Measurements from ENCODE around the gene CSNK1E. TPM values are rescaled to one million over a fixed set of nuclear protein-coding genes. Genes with fewer than 3 reads are reported as not detected.
A peak's percentile ranks its signal among the peaks of the same experiment; 100 is the strongest.

Gene CSNK1E
- total RNA-seq, 1 donor from 2014 or later = 138 TPM

- DNase-seq (ENCODE audit: low spot score) = no peak
These were observed 34.8 kb downstream of the CSNK1E start for GRCh38 chr22:38282397-38282796.

DNA sequence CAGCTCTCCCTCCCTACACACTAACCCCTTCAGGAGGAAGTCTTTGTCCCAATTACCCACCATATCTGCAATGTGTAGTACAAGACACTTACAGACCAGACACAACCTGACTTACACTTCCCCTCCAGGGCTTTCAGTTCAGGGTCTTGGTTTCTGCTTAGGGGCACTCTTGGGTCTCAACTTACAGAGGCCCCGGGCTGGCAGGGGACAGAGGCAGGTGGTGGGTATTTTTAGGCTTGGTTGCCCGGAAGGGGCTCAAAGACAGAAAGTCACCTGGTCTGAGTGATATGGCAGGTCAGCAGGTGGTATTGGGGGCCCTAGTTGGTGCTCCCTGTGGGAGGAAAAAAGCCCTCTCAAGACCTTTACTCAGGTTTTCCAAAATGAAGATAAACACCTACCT lies 41.1 kb downstream of the CSNK1E start:
- no peak for DNase-seq (ENCODE audit: low spot score)

DNA sequence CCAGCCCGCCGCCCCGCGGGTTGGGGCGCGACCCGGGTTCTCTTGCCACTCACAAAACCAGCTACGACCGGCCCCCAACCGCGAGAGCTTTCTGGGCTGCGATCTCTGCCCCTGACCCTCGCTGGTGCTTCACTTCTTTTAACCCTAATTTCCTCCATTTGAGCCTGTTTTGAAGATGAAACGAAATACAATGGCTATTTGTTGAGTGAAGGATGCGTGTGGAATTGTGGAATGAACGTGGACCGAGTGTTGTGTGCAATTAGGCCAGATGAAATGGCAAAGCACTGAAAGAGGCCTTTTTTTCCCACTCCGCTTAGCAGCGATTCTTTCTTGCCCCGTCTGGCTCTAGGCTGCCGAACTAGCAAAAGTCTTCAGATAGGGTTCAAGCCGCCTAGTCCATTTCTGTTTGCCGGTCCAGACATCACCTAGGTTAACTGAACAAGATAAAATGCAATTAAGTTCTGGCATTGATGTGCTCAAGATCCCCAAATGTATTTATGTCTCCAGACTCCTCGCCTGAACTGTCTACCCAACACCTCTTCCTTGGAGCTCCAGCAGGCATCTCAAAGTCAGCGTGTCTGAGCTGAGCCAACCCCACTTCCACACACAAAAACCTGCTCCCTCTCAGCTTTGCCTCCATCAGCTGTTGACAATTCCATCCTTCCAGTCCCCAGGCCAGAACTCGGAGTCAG lies 44.0 kb downstream of the CSNK1E start:
- no peak for DNase-seq (ENCODE audit: low spot score)

- DNase-seq (ENCODE audit: low spot score) = peak; percentile 95
These were observed 44.7 kb downstream of the CSNK1E start, which contains the start of gene TMEM184B for GRCh38 chr22:38272373-38273134. Gene TMEM184B (minus strand): TSS chr22:38273010. CDS start chr22:38247961, 25,049 bp downstream.

GRCh38 chr22:38271927-38272372 lies 45.3 kb downstream of the CSNK1E start:
- no peak for DNase-seq (ENCODE audit: low spot score)

- no peak for DNase-seq (ENCODE audit: low spot score)
These were observed 46.1 kb downstream of the CSNK1E start for GRCh38 chr22:38271101-38271500.

DNA sequence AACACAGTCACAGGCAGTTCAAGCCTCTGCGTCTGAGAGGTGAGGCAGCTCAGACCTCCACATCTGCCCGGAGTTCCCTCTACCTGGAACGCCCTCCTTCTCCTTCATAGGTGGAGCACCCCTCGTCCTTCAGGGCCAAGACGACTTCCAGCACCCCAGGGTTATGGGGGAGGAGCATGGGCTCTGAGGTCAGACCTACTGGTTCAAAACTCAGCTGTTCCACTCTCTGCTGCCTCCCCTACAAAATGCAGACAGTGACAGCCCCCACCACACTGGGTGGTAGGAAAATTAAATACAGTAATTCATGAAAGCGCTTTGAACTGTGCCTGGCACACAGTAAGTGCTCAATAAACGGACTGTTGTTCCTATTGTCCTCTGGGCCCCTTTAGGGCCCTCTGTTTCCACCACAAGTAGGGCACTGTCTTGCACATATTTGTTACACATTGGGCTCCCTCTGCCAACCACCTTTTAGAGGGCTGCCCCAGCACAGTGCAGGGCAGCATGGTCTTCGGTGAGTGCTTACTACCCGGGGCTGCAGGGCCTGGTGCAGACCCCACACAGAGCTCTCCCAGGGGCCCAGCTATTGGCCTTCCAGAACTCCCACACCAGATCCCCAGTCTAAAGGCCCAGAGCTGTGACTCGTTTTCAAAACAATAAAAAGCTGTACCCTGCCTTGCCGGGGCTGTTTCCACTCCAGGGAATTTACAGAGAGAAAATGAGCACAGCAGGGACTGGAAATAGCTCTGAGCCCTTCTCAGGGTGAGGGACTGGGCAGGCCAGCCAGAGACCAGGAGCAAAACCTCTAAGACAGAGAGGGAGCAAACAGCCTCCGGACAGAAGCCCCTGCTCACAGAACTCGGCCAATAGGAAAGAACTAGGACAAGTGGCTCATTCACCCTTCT lies 46.9 kb downstream of the CSNK1E start:
- DNase-seq (ENCODE audit: low spot score) = no peak

DNA sequence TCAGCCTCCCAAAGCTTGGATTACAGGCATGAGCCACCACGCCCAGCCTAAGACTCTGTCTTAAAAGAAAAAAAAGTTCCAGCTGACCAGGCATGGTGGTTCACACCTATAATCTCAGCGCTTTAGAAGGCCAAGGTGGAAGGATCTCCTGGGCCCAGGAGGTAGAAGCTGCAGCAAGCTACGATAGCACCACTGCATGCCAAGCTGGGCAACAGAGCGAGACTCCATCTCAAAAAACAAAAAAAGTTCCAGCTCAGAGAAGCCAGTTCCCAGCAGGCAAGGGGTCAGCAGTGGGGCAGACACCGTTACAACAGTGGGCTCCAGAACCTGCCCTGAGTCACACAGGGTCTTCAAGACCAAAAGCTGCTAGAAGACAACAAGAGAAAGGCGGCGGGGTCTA lies 47.8 kb downstream of the CSNK1E start:
- no peak for DNase-seq (ENCODE audit: low spot score)

- no peak for DNase-seq (ENCODE audit: low spot score)
These were observed 50.1 kb downstream of the CSNK1E start for GRCh38 chr22:38267086-38267485.

- no peak for DNase-seq (ENCODE audit: low spot score)
These were observed 51.1 kb downstream of the CSNK1E start for GRCh38 chr22:38266120-38266519.

DNA sequence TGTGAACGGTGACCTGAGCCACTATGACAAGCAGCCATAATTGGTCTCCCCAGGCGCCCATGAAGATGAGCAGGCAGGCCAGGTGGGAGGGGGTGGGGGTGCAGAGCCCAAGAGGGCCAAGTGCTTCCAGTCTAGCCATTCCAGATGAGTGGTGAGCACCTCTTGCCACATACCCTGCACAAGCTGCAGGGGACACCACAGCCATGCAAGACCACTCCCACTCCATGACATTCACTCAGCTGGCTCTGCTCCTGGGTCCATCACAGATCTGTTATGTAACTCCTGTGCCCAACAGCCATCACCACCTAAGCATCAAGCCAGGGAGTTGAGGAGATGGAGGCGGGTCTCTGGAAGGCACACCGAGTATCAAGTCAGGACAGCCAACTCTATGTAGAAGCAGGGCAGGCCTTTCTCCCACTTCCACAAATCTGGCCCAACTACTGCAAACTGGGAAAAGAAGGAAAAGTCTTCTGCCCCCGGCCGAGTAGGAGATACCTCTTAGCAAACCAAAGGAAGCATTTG lies 52.9 kb downstream of the CSNK1E start:
- no peak for DNase-seq (ENCODE audit: low spot score)

DNA sequence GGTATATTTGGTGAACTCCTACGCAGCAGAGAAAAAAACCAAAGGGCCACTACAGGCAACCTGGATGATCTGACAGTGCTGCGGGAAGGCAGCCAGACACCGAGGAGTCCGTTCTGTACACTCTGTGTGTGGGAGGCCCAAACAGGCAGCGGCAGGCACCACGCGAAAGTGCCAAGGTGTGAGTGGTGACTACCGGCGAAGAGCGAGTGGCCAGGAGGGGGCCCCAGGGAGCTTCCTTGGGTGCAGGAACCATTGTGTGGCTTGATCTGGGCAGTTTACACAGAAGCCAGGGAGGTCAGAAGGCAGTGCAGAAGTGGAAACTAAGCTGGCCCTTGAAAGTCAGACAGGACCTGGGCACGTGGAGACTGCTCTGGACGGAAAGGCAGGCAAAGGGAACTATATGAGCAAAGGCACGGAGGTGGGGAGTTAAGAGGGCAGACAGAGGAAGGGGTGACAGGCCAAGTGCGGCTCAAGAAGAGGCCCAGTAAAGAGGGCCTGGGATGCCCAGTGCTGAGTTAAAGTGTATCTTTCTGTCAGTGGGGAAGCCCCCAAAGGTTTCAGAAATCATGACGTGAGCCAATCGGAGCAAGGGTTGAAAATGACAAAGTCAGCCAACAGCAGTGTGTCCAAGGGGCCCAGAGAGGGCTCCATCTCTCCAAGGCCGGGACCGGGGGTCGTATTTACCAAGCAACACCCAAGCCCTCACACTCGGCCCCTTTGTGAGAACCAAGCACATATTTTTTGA lies 55.0 kb downstream of the CSNK1E start:
- no peak for DNase-seq (ENCODE audit: low spot score)

GRCh38 chr22:38260761-38261681 lies 56.2 kb downstream of the CSNK1E start:
- DNase-seq (ENCODE audit: low spot score) = no peak

- no peak for DNase-seq (ENCODE audit: low spot score)
These were observed 57.9 kb downstream of the CSNK1E start for GRCh38 chr22:38259370-38259769.

DNA sequence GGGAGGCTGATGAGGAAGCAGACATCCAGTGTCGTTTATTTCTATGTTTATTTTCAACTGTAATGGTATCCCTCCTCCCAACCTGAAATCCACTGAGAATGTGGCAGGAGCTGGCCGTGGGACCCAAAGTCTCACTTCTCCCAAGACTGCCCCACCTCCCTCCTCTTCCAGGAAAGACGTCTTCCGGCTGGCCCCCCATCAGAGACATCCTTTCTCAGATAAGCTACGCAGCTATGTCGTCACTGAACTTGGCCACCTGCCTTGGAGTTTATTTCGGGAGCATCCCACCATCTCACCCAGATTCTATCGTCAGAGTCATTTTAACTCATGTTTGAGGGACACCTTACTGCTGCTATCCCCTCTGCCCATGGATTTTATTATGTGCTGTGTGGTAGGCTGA lies 58.3 kb downstream of the CSNK1E start:
- DNase-seq (ENCODE audit: low spot score) = no peak

DNA sequence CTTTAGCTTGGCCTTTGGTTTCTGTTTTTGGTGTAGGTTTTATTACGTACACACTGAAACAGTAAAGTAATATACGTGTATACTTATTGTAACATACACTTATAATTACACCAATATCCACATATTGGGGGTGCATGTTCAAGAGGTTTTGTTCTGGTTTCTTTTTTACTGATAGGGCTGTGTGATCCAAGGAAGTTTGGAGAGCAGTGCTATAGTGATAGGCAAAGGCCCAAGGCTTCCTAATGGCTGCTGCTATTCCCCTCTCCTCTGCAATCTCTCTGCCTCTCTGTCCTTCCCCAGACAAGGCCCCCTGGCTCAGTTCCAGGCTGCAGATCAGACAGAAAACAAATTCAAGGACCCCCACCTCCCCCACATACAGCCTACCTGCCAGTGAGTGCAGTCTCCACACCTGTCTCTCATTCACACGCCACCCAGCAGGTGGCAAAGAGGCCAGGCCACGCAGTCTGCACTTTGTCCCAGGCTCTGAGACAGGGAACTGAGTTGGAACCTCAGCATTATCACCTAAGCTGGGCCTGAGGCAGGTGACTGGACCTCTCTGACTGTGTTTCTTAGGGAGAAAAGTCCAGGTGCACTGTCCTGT lies 59.5 kb downstream of the CSNK1E start:
- DNase-seq (ENCODE audit: low spot score) = no peak

GRCh38 chr22:38257181-38257580 lies 60.1 kb downstream of the CSNK1E start:
- DNase-seq (ENCODE audit: low spot score) = no peak

DNA sequence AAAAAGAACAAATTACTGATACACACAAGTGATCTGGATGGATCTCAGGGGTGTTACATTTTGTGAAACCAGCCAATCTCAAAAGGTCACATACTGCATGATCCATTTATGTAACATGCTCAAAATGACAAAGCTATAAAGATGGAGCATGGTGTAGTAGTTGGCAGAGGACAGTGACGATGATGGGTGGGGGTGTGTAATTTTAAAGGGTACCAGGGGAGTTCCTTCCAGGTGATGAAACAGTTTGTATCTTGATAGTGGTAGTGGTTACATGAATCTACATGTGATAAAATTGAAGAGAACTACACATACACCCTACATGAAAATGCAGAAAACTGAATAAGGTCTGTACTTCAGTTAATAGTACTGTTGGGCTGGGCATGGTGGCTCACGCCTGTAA lies 61.5 kb downstream of the CSNK1E start:
- no peak for DNase-seq (ENCODE audit: low spot score)

DNA sequence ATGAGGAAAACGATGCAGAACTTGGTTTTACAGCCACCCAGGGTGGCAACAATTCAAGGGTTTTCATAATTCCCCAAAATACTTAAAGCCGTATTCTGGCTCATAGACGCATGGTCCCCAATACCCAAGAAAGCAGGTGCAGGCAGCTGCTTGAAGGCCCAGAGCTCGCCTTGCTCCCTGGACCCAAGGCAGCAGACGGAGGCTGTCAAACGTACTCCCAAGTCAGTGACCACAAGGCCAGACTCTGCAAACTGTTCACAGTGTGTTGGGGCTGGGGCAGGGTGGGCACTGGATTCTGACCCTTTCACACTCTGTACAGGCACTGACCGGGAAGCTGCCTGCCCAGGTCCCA lies 65.9 kb downstream of the CSNK1E start:
- no peak for DNase-seq (ENCODE audit: low spot score)

All from mesenteric fat pad (tissue), 1 donor.